ENCODE data around the gene SLIT1.
"Not testable (repeated sequence)": the region's sequence is repeated elsewhere in the genome, so short reads cannot be mapped to it uniquely, and the experiment has no call there.

The SLIT1 gene

GRCh38 chr10:97086530-97086929, 99.2 kb downstream of the SLIT1 start:
- DNase-seq (ENCODE audit: low read depth in 3 of 3, low spot score in 1 of 3) = no peak

GRCh38 chr10:97083228-97083829, 102.4 kb downstream of the SLIT1 start:
- no peak for DNase-seq (ENCODE audit: low read depth in 3 of 3, low spot score in 1 of 3)

- DNase-seq (ENCODE audit: low read depth in 3 of 3, low spot score in 1 of 3) = not testable (repeated sequence)
These were observed 103.2 kb downstream of the SLIT1 start for GRCh38 chr10:97082575-97082974.

- DNase-seq (ENCODE audit: low read depth in 3 of 3, low spot score in 1 of 3) = peak in 1 of 3 donors; percentile 38
These were observed 104.0 kb downstream of the SLIT1 start for GRCh38 chr10:97081621-97082235.

- no peak for DNase-seq (ENCODE audit: low read depth in 3 of 3, low spot score in 1 of 3)
These were observed 105.5 kb downstream of the SLIT1 start for GRCh38 chr10:97080051-97080776.

- DNase-seq (ENCODE audit: low read depth in 3 of 3, low spot score in 1 of 3) = no peak
These were observed 106.3 kb downstream of the SLIT1 start for GRCh38 chr10:97079448-97079847.

- no peak for DNase-seq (ENCODE audit: low read depth in 3 of 3, low spot score in 1 of 3)
These were observed 106.8 kb downstream of the SLIT1 start for GRCh38 chr10:97078938-97079445.

- no peak for DNase-seq (ENCODE audit: low read depth in 3 of 3, low spot score in 1 of 3)
These were observed 107.4 kb downstream of the SLIT1 start for GRCh38 chr10:97078261-97078937.

GRCh38 chr10:97076781-97077180, 109.0 kb downstream of the SLIT1 start:
- DNase-seq (ENCODE audit: low read depth in 3 of 3, low spot score in 1 of 3) = no peak

- no peak for DNase-seq (ENCODE audit: low read depth in 3 of 3, low spot score in 1 of 3)
These were observed 109.7 kb downstream of the SLIT1 start for GRCh38 chr10:97075961-97076525.

- no peak for DNase-seq (ENCODE audit: low read depth in 3 of 3, low spot score in 1 of 3)
These were observed 110.3 kb downstream of the SLIT1 start for GRCh38 chr10:97075421-97075820.

GRCh38 chr10:97074256-97075145, 111.3 kb downstream of the SLIT1 start:
- no peak for DNase-seq (ENCODE audit: low read depth in 3 of 3, low spot score in 1 of 3)

- DNase-seq (ENCODE audit: low read depth in 3 of 3, low spot score in 1 of 3) = peak; percentile 25 to 76 (median 57)
These were observed 112.7 kb downstream of the SLIT1 start for GRCh38 chr10:97072851-97073665.

- no peak for DNase-seq (ENCODE audit: low read depth in 3 of 3, low spot score in 1 of 3)
These were observed 114.3 kb downstream of the SLIT1 start for GRCh38 chr10:97071496-97071895.

GRCh38 chr10:97069576-97070362, 116.0 kb downstream of the SLIT1 start:
- DNase-seq (ENCODE audit: low read depth in 3 of 3, low spot score in 1 of 3) = peak in 1 of 3 donors; percentile 5

GRCh38 chr10:97069026-97069425, 116.7 kb downstream of the SLIT1 start:
- DNase-seq (ENCODE audit: low read depth in 3 of 3, low spot score in 1 of 3) = no peak

GRCh38 chr10:97067716-97068391, 117.9 kb downstream of the SLIT1 start:
- DNase-seq (ENCODE audit: low read depth in 3 of 3, low spot score in 1 of 3) = no peak
